ENCODE measurements around the gene FNTB. TPM values are rescaled to one million over a fixed set of nuclear protein-coding genes. Genes with fewer than 3 reads are reported as not detected.
A peak's percentile ranks its signal among the peaks of the same experiment; 100 is the strongest.

The FNTB gene
- total and polyA plus RNA-seq, 2 donors (not counting 3 experiments of a cell fraction or from before 2014, with no cell fraction given) = 21.0 to 21.6 TPM

GRCh38 chr14:65033181-65033580 is 46.5 kb downstream of the FNTB start:
- intact Hi-C loops (cut with micrococcal nuclease) = no loop called here
- Histone ChIP-seq H3K36me3 (ENCODE audit: control insufficient read depth in 2 of 2, extremely low read depth in 1 of 2, insufficient read depth in 2 of 2, low read length in 2 of 2) (peaks cover 0 to 2% of the 10 kb centered on the region in 2 experiments), H4K20me1 (replicated peaks; ENCODE audit: control insufficient read depth, extremely low read depth, insufficient read depth, low read length) (no peaks in the 10 kb centered on the region), H3K4me3 (replicated peaks in 1 of 3; ENCODE audit: insufficient read depth in 1 of 3, low read depth in 1 of 3, low read length in 3 of 3) (no peak overlapping the region), H3K9ac (replicated peaks; ENCODE audit: extremely low read depth, insufficient read depth, low read length) (no peak overlapping the region), H3K79me2 (ENCODE audit: control insufficient read depth, insufficient read depth, low read length) (no peaks in the 10 kb centered on the region), H3K27ac (ENCODE audit: insufficient read depth, low read depth, low read length) (no peak overlapping the region), H2AFZ (ENCODE audit: low read depth, low read length) (no peak overlapping the region), H3K4me1 (ENCODE audit: control insufficient read depth, extremely low read depth, insufficient read depth, low read length) (peaks cover 5% of the 10 kb centered on the region), H3K4me2 (ENCODE audit: insufficient read depth, low read length) (no peak overlapping the region), H3K9me1 (replicated peaks; ENCODE audit: control insufficient read depth, extremely low read depth, insufficient read depth, low read length) (no peaks in the 10 kb centered on the region), H3K27me3 (ENCODE audit: control insufficient read depth in 2 of 2, insufficient read depth in 2 of 2, low read length in 2 of 2) (no peaks in the 10 kb centered on the region), H3K9me3 (replicated peaks; ENCODE audit: control insufficient read depth, insufficient read depth, low read length) (no peaks in the 10 kb centered on the region)
- CTCF ChIA-PET = interaction anchor here (1.5 kb wide), 1 partner anchor 35 kb away, joined by 3 read pairs; no protein-coding TSS in a partner anchor
- POLR2A ChIA-PET = no interaction called here
- FAIRE-seq (no peak), DNase-seq (ENCODE audit: low read depth, low spot score) (peak; percentile 29)
- no TSS peak for BruUV-seq (replicated peaks)
- dilution Hi-C loops (cut with MboI; ENCODE audit: extremely low pct_ligation_motif_present, low sequenced_read_pairs) = no loop called here
- TF ChIP-seq CTCF (IDR thresholded peaks at IDR 0.05; ENCODE audit: extremely low read depth in 1 of 2, insufficient read depth in 1 of 2, low read depth in 1 of 2, low read length in 2 of 2) (no peak), EZH2 (IDR thresholded peaks at IDR 0.05; ENCODE audit: borderline replicate concordance, low read depth, low read length, severe bottlenecking) (no peak), JUN (IDR thresholded peaks at IDR 0.05; ENCODE audit: borderline replicate concordance, insufficient read depth, insufficient read length, low read depth) (no peak), MAX (IDR thresholded peaks at IDR 0.05; ENCODE audit: insufficient read depth, insufficient read length) (no peak), FOS (IDR thresholded peaks at IDR 0.05; ENCODE audit: borderline replicate concordance, insufficient read depth, low read length) (no peak), MYC (IDR thresholded peaks at IDR 0.05; ENCODE audit: low read depth, low read length) (no peak), POLR2AphosphoS5 (IDR thresholded peaks at IDR 0.05; ENCODE audit: insufficient read depth, low read depth, low read length) (no peak), POLR2A (IDR thresholded peaks at IDR 0.05; ENCODE audit: low read depth, low read length) (no peak), GATA2 (IDR thresholded peaks at IDR 0.05; ENCODE audit: insufficient read depth, insufficient read length, low read depth, low read length) (no peak)

All from endothelial cell of umbilical vein (primary cell).